Measurements from ENCODE around the gene ZNF771. TPM values are rescaled to one million over a fixed set of nuclear protein-coding genes. Genes with fewer than 3 reads are reported as not detected.

Gene ZNF771
- total and polyA plus RNA-seq, 9 of the 15 experiments (the other 6 are each of a cell fraction or from before 2014, with no cell fraction given), result 1.5 to 12.6 (median 4.4) TPM

GRCh38 chr16:30439720-30440348 is 32.4 kb downstream of the ZNF771 start:
- peaks cover 0 to 7% of the 10 kb centered on the region in 2 experiments; a peak in 2 of 5 replicates for H3K4me1 ChIP-seq (replicated peaks in 1 of 2; ENCODE audit: control insufficient read depth in 2 of 2, insufficient read depth in 2 of 2, low read length in 2 of 2)
- H3K27ac ChIP-seq (ENCODE audit: extremely low read depth, low read depth, low read length), result no peak overlapping the region
- ChIA-PET POLR2A (no interaction called here), CTCF (ENCODE audit: low intra/inter-chr PET ratio) (no interaction called here)
- no peak overlapping the region for H3K4me3 ChIP-seq
- no peak overlapping the region for H2AFZ ChIP-seq (ENCODE audit: low read depth, low read length)
- H4K20me1 ChIP-seq (replicated peaks; ENCODE audit: control insufficient read depth, insufficient read depth, low read length), result 0 out of 2 replicates have a peak, but pooled peaks cover 7% of the 10 kb centered on the region
- DNase-seq (ENCODE audit: extremely low read depth in 1 of 4, low spot score in 3 of 4) (no peak), ATAC-seq (no peak), FAIRE-seq (no peak)
- no TSS peak for BruUV-seq (replicated peaks)
- H3K79me2 ChIP-seq (ENCODE audit: control insufficient read depth, insufficient read depth, low read length), result peaks cover 20% of the 10 kb centered on the region
- H3K9me1 ChIP-seq (ENCODE audit: control insufficient read depth, insufficient read depth, low read length), result no peaks in the 10 kb centered on the region
- TF ChIP-seq ZNF121 (CRISPR knock-in tag; conservative IDR thresholded peaks at IDR 0.05) (peak; percentile 53; the same call in 1 of the 2 replicates), ZC3H11A (IDR thresholded peaks at IDR 0.05; ENCODE audit: low read depth, low read length) (no peak)
- H3K9ac ChIP-seq (ENCODE audit: insufficient read depth in 1 of 2, low read depth in 2 of 2, low read length in 2 of 2), result no peak overlapping the region
- in situ Hi-C loops (cut with MboI), result loop anchor here (10.0 kb wide), 1 partner anchor 185 kb away; no protein-coding TSS in a partner anchor
- peaks cover 20% of the 10 kb centered on the region for H3K36me3 ChIP-seq (ENCODE audit: control insufficient read depth, insufficient read depth, low read length)
- intact Hi-C loops (cut with micrococcal nuclease), result no loop called here
- WGBS (ENCODE audit: insufficient coverage, low coverage, missing lambda C conversion rate), result 71% methylated on average over 6 of the region's 6 CpGs
- H3K27me3 ChIP-seq (ENCODE audit: control insufficient read depth in 2 of 2, insufficient read depth in 2 of 2, low read length in 2 of 2), result no peaks in the 10 kb centered on the region
- no peaks in the 10 kb centered on the region for H3K9me3 ChIP-seq (replicated peaks; ENCODE audit: control insufficient read depth, insufficient read depth, low read depth, low read length)
- H3K4me2 ChIP-seq (ENCODE audit: insufficient read depth, low read length), result no peak overlapping the region

GRCh38 chr16:30443631-30444030 is 36.2 kb downstream of the ZNF771 start:
- DNase-seq (ENCODE audit: extremely low read depth in 1 of 4, low spot score in 3 of 4) (no peak), FAIRE-seq (no peak), ATAC-seq (no peak)
- BruUV-seq (replicated peaks), result no TSS peak
- WGBS (ENCODE audit: insufficient coverage, low coverage, missing lambda C conversion rate), result 60% methylated on average over 2 of the region's 2 CpGs
- Histone ChIP-seq H3K36me3 (ENCODE audit: control insufficient read depth, insufficient read depth, low read length) (peaks cover 23% of the 10 kb centered on the region), H3K9ac (ENCODE audit: insufficient read depth in 1 of 2, low read depth in 2 of 2, low read length in 2 of 2) (peak overlapping the region in 1 of 2 experiments; percentile 93; a peak in 2 of 4 replicates), H2AFZ (ENCODE audit: low read depth, low read length) (no peak overlapping the region), H3K27me3 (ENCODE audit: control insufficient read depth in 2 of 2, insufficient read depth in 2 of 2, low read length in 2 of 2) (no peaks in the 10 kb centered on the region), H4K20me1 (replicated peaks; ENCODE audit: control insufficient read depth, insufficient read depth, low read length) (0 out of 2 replicates have a peak, but pooled peaks cover 7% of the 10 kb centered on the region), H3K9me3 (replicated peaks; ENCODE audit: control insufficient read depth, insufficient read depth, low read depth, low read length) (no peaks in the 10 kb centered on the region), H3K4me3 (peak overlapping the region; percentile 82), H3K9me1 (ENCODE audit: control insufficient read depth, insufficient read depth, low read length) (no peaks in the 10 kb centered on the region), H3K79me2 (ENCODE audit: control insufficient read depth, insufficient read depth, low read length) (peaks cover 33% of the 10 kb centered on the region), H3K4me1 (replicated peaks in 1 of 2; ENCODE audit: control insufficient read depth in 2 of 2, insufficient read depth in 2 of 2, low read length in 2 of 2) (peaks cover 6 to 13% of the 10 kb centered on the region in 2 experiments; a peak in 3 of 5 replicates), H3K4me2 (ENCODE audit: insufficient read depth, low read length) (peak overlapping the region; percentile 100), H3K27ac (ENCODE audit: extremely low read depth, low read depth, low read length) (no peak overlapping the region)
- intact Hi-C loops (cut with micrococcal nuclease) (loop anchor here (2.0 kb wide), 1 partner anchor 83 kb away; the partner anchor contains the start of gene ZNF768), in situ Hi-C loops (cut with MboI) (no loop called here)
- CTCF ChIA-PET (ENCODE audit: low intra/inter-chr PET ratio), result interaction anchor here (0.6 kb wide), 1 partner anchor 84 kb away, joined by 3 read pairs; no protein-coding TSS in a partner anchor
- no peak for TF ChIP-seq ZFPM2 (CRISPR knock-in tag; IDR thresholded peaks at IDR 0.05)
- TF ChIP-seq NR2C2 (CRISPR knock-in tag; IDR thresholded peaks at IDR 0.05), result no peak
- TF ChIP-seq NR2C2 (tag; IDR thresholded peaks at IDR 0.05), result 0 out of 2 replicates have a peak, but pooled peaks have one; percentile 31
- 0 out of 2 replicates have a peak, but pooled peaks have one; percentile 16 for TF ChIP-seq CEBPB (tag; IDR thresholded peaks at IDR 0.05)
- POLR2A ChIA-PET, result interaction anchor here (0.6 to 2.7 kb wide), 9 partner anchors 11 to 378 kb away, joined by 3 to 16 read pairs (median 4); partner anchors contain the start of genes ALDOA, DCTPP1 and PRR14

Measured in K562 (cell line).